Stomach (tissue), 9 donors: Measurements from ENCODE around the gene CRYBA2. TPM values are rescaled to one million over a fixed set of nuclear protein-coding genes. Genes with fewer than 3 reads are reported as not detected.

Experiments used
- DNase-seq, 2 donors: peaks; one replicate each; pipeline versions ENCODE4 v3.0.0 to v3.0.0-alpha.2; 2013 to 2019
- H3K27ac ChIP-seq, 5 donors: fragments of 200-600 bp in 4 of 5; sonication (generic) in 4 of 5; one replicate each; pipeline ENCODE4 v1.5.1; 2013 to 2019; ENCODE audit warnings: mild to moderate bottlenecking in 1 of 5, moderate library complexity in 1 of 5
- H3K27me3 ChIP-seq, 3 donors: fragments of 200-600 bp; sonication (generic); one replicate each; pipeline ENCODE4 v1.5.1; 2017 to 2019; ENCODE audit warnings: mixed run types in 1 of 3
- H3K36me3 ChIP-seq, 4 donors: fragments of 200-600 bp; sonication (generic); 1 replicate in 3 of 4; 2 replicates in 1 of 4; pipeline ENCODE4 v1.5.1; 2016 to 2019
- H3K4me1 ChIP-seq, 4 donors: fragments of 200-600 bp; sonication (generic); one replicate each; pipeline ENCODE4 v1.5.1; 2016 to 2019
- H3K4me3 ChIP-seq, 4 donors: fragments of 200-600 bp; sonication (generic) in 3 of 4; one replicate each; pipeline ENCODE4 v1.5.1; 2016 to 2019; ENCODE audit warnings: mild to moderate bottlenecking in 1 of 4
- H3K9me3 ChIP-seq, 4 donors: fragments of 200-600 bp; sonication (generic); one replicate each; pipeline ENCODE4 v1.5.1; 2016 to 2019
- EP300 ChIP-seq: sonication (generic); formaldehyde crosslinking; IDR thresholded peaks from one replicate; pipeline ENCODE4 v1.6.1; 2017; ENCODE audit warnings: antibody characterized with exemption
- POLR2A ChIP-seq, 4 donors: fragments of 450-650 bp; IDR thresholded peaks; one replicate each; pipeline ENCODE4 v1.6.1; 2016; ENCODE audit warnings: antibody characterized with exemption in 4 of 4, control low read depth in 2 of 4, mild to moderate bottlenecking in 1 of 4, moderate library complexity in 1 of 4
- POLR2AphosphoS5 ChIP-seq, 3 donors: sonication (generic); formaldehyde crosslinking; IDR thresholded peaks; one replicate each; pipeline ENCODE4 v1.6.1; 2016; ENCODE audit warnings: antibody characterized with exemption in 3 of 3
- WGBS, 5 donors: extraction: QIAGEN DNeasy Blood & Tissue Kit in 3 of 5; methylation state at CpG; one replicate each; pipeline versions ENCODE4 v1.1.5 to v1.1.7; 2013 to 2018; 5-methylcytosine and 5-hydroxymethylcytosine counted together
- intact Hi-C: fragments of 100-400 bp; cut with DNase I; formaldehyde crosslinking; loops from one replicate; pipeline ENCODE4 v1.15.1; 2023; ENCODE audit warnings: low total_unique reads
- polyA plus RNA-seq, 3 donors: library from polyadenylated mRNA; stranded (reverse); fragments of 200-250 nt; gene quantifications; one replicate each; pipeline ENCODE4 v1.2.3, GENCODE V29; 2013
- total RNA-seq, 5 donors: library from RNA; depleted of rRNA; stranded (reverse); fragments of >200 nt; gene quantifications; one replicate each; pipeline versions ENCODE4 v1.1.0 to v1.2.3, GENCODE V29; 2014 to 2016
- TF ChIP-seq, protein P1 (sequence below), 7 experiments: fragments of 450-650 bp in 4 of 7; fragments of 200-600 bp in 3 of 7; sonication (generic) in 3 of 7; IDR thresholded peaks; one replicate each; pipeline ENCODE4 v1.5.1; 2016 to 2019; ENCODE audit warnings: antibody characterized with exemption in 7 of 7, control low read depth in 2 of 7, mild to moderate bottlenecking in 1 of 7
- donor health status: healthy with polysubstance abuse.
- donor health status: Bipolar disorder and iron deficiency.
- donor health status: healthy.

CRYBA2 gene
- total and polyA plus RNA-seq, 8 donors: 1.2 to 7.5 (median 3.2) TPM; not detected in 4

DNA sequence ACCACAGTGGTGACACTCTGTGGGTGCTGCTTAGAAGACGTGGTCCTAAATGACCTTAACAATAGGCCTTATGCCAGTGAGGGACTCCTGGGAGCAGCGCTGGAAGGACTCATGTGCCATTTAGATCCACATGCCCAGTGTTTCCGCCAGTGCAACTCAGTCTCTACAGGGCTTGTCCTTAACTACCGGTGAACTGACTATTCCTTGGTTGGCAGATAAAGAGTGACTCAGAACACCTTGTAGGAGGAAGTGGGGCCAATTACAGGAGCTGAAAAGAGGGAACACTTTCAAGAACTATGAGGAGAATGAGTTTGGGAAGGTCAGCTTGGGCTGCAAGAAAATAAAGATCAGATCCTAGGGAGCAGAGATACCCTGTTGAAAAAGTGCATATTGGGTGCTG, 35.6 kb downstream of the CRYBA2 start:
- H3K9me3 ChIP-seq: peaks cover 0 to 4% (median 0%) of the 10 kb centered on the region in 4 donors
- H3K36me3 ChIP-seq: no peaks in the 10 kb centered on the region
- no peak overlapping the region for H3K27ac ChIP-seq
- H3K4me3 ChIP-seq: no peak overlapping the region
- DNase-seq: peak in 1 of 2 donors; percentile 52
- H3K27me3 ChIP-seq: peaks cover 32 to 99% (median 59%) of the 10 kb centered on the region in 3 donors
- intact Hi-C loops: no loop called here
- peaks cover 17 to 25% (median 23%) of the 10 kb centered on the region in 4 donors for H3K4me1 ChIP-seq
- 50 to 70% (median 56%) methylated on average over 4 of the region's 4 CpGs for WGBS, 5 donors
- TF ChIP-seq POLR2AphosphoS5 (IDR thresholded peaks at IDR 0.05): no peak
- TF ChIP-seq, protein P1, sequence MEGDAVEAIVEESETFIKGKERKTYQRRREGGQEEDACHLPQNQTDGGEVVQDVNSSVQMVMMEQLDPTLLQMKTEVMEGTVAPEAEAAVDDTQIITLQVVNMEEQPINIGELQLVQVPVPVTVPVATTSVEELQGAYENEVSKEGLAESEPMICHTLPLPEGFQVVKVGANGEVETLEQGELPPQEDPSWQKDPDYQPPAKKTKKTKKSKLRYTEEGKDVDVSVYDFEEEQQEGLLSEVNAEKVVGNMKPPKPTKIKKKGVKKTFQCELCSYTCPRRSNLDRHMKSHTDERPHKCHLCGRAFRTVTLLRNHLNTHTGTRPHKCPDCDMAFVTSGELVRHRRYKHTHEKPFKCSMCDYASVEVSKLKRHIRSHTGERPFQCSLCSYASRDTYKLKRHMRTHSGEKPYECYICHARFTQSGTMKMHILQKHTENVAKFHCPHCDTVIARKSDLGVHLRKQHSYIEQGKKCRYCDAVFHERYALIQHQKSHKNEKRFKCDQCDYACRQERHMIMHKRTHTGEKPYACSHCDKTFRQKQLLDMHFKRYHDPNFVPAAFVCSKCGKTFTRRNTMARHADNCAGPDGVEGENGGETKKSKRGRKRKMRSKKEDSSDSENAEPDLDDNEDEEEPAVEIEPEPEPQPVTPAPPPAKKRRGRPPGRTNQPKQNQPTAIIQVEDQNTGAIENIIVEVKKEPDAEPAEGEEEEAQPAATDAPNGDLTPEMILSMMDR (IDR thresholded peaks at IDR 0.05): no peak

DNA sequence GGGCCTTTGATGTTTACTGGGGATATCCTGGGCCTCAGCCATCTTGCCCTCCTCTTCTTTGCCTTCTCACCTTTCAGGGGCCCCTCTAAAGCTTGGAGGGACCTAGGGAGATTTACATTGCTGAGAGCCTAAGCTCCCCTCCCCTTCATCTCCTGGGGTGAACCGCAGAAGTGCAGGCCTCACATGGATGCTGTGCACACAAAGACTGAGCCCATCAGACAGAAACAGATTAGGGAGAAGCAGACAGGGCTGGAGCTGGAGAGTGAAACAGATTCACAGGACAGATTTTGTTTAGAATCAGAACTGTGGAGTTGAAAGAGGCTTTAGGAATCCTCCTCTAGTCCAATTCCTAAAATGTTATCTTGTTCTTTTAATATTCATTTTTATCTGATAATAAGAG, 37.2 kb downstream of the CRYBA2 start:
- no peak overlapping the region for H3K4me3 ChIP-seq
- TF ChIP-seq POLR2A (IDR thresholded peaks at IDR 0.05) (no peak), POLR2AphosphoS5 (IDR thresholded peaks at IDR 0.05) (no peak), EP300 (no peak)
- TF ChIP-seq, protein P1 (IDR thresholded peaks at IDR 0.05): no peak
- H3K4me1 ChIP-seq: peaks cover 17 to 22% (median 20%) of the 10 kb centered on the region in 4 donors
- DNase-seq: no peak
- no peak overlapping the region for H3K27ac ChIP-seq
- H3K27me3 ChIP-seq: peaks cover 16 to 98% (median 42%) of the 10 kb centered on the region in 3 donors
- H3K9me3 ChIP-seq: no peaks in the 10 kb centered on the region
- WGBS, 5 donors: 41 to 69% (median 48%) methylated on average over 1 of the region's 1 CpG
- intact Hi-C loops: no loop called here
- H3K36me3 ChIP-seq: no peaks in the 10 kb centered on the region

DNA sequence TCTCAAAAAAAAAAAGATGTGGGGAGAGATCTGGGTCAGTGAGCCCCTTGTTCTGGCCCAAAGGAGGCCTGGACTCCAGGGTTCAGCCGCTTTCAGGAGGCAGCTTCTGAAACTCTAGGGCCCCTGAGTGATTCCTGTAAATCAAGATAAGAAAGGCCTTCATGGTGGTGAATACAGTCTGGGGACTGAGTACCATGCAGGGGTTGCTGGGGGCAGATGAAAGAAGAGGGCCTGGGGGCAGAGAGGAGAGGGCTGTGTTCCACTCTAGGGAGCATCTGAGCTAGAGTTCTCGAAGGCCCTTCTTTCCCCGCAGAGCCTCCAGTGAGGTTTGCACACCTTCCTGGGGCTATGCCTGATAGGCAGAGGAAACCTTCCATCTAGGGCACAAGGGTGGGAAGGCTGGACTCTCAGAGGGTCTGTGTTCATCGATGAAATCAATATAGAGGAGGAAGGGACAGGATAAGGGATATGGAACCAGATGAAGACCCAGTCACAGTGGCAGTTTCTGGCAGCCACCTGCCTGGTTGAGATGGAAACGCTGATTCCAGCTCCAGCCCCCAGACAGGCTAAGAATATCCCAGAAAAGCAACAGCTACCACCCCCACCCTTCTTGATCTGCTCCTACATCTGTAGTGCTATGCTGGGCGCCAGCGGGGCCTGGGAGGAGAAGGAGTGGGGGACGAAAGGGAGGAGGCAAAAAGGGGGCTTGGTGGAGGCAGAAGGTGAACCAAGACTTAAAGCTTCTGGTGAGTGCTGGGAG, 38.5 kb downstream of the CRYBA2 start:
- Histone ChIP-seq H3K36me3 (no peaks in the 10 kb centered on the region), H3K4me1 (peaks cover 7 to 10% (median 8%) of the 10 kb centered on the region in 4 donors), H3K27ac (no peak overlapping the region), H3K4me3 (no peak overlapping the region), H3K27me3 (peaks cover 3 to 98% (median 29%) of the 10 kb centered on the region in 3 donors), H3K9me3 (no peaks in the 10 kb centered on the region)
- no peak for DNase-seq
- WGBS, 5 donors: 80 to 84% (median 82%) methylated on average over 8 of the region's 8 CpGs
- intact Hi-C loops: no loop called here
- TF ChIP-seq, protein P1 (IDR thresholded peaks at IDR 0.05): no peak
- TF ChIP-seq POLR2A (IDR thresholded peaks at IDR 0.05): no peak
- no peak for TF ChIP-seq EP300
- no peak for TF ChIP-seq POLR2AphosphoS5 (IDR thresholded peaks at IDR 0.05)

DNA sequence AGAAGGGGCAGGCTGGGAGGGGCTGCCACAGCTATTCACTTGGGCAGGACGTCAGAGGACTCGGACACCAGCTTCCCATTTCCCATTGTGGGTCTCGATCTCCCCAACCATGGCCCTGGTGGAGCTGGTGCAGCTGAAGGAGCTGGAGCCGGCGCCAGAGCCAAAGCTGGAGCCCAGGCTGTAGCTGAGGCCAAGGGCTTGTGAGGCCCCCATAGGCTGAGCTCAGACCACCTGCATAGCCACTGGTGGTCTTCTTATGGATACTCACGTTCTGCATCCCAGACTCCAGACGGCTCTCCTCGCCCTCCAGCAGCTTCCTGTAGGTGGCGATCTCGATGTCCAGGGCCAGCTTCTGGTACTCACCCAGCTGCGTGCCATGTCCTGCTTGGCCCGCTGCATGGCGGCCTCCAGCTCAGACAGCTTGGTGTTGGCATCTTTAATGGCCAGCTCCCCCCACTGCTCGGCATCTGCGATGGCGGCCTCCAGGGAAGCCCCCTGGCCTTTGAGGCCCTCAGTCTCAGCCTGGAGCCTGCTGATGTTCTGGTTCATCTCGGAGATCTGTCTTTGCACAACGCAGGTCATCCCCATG, 39.8 kb downstream of the CRYBA2 start:
- Histone ChIP-seq H3K27ac (no peak overlapping the region), H3K4me3 (no peak overlapping the region), H3K4me1 (no peaks in the 10 kb centered on the region), H3K9me3 (no peaks in the 10 kb centered on the region), H3K27me3 (peaks cover 0 to 95% (median 17%) of the 10 kb centered on the region in 3 donors), H3K36me3 (no peaks in the 10 kb centered on the region)
- DNase-seq: no peak
- intact Hi-C loops: no loop called here
- WGBS, 5 donors: 68 to 82% (median 71%) methylated on average over 14 to 18 of the region's 18 CpGs
- TF ChIP-seq POLR2AphosphoS5 (IDR thresholded peaks at IDR 0.05) (no peak), POLR2A (IDR thresholded peaks at IDR 0.05) (no peak), EP300 (no peak)
- TF ChIP-seq, protein P1 (IDR thresholded peaks at IDR 0.05): no peak
